GM12864 (cell line): ENCODE results near the gene ACO2.
"Not testable (repeated sequence)": the region's sequence is repeated elsewhere in the genome, so short reads cannot be mapped to it uniquely, and the experiment has no call there.

Source experiments
- DNase-seq: peaks from one replicate; pipeline ENCODE4 v3.0.0-alpha.2; 2011; ENCODE audit warnings: low read depth
- H3K4me3 ChIP-seq: 2 replicates; pipeline ENCODE4 v1.5.1; 2011; ENCODE audit warnings: mild to moderate bottlenecking, low read depth, low read length, control low read depth
- TF ChIP-seq, protein P1 (sequence below): IDR thresholded peaks from 2 replicates; pipeline ENCODE4 v1.5.1; 2011; ENCODE audit warnings: low read depth, mild to moderate bottlenecking, moderate library complexity, low read length, control low read depth, inconsistent platforms; ENCODE audit errors: missing control alignments

The ACO2 gene

GRCh38 chr22:41446057-41446501, 22.8 kb upstream of the ACO2 start:
- TF ChIP-seq, protein P1, sequence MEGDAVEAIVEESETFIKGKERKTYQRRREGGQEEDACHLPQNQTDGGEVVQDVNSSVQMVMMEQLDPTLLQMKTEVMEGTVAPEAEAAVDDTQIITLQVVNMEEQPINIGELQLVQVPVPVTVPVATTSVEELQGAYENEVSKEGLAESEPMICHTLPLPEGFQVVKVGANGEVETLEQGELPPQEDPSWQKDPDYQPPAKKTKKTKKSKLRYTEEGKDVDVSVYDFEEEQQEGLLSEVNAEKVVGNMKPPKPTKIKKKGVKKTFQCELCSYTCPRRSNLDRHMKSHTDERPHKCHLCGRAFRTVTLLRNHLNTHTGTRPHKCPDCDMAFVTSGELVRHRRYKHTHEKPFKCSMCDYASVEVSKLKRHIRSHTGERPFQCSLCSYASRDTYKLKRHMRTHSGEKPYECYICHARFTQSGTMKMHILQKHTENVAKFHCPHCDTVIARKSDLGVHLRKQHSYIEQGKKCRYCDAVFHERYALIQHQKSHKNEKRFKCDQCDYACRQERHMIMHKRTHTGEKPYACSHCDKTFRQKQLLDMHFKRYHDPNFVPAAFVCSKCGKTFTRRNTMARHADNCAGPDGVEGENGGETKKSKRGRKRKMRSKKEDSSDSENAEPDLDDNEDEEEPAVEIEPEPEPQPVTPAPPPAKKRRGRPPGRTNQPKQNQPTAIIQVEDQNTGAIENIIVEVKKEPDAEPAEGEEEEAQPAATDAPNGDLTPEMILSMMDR = no peak
- no peak for DNase-seq
- peak overlapping the region; percentile 59 for H3K4me3 ChIP-seq

DNA sequence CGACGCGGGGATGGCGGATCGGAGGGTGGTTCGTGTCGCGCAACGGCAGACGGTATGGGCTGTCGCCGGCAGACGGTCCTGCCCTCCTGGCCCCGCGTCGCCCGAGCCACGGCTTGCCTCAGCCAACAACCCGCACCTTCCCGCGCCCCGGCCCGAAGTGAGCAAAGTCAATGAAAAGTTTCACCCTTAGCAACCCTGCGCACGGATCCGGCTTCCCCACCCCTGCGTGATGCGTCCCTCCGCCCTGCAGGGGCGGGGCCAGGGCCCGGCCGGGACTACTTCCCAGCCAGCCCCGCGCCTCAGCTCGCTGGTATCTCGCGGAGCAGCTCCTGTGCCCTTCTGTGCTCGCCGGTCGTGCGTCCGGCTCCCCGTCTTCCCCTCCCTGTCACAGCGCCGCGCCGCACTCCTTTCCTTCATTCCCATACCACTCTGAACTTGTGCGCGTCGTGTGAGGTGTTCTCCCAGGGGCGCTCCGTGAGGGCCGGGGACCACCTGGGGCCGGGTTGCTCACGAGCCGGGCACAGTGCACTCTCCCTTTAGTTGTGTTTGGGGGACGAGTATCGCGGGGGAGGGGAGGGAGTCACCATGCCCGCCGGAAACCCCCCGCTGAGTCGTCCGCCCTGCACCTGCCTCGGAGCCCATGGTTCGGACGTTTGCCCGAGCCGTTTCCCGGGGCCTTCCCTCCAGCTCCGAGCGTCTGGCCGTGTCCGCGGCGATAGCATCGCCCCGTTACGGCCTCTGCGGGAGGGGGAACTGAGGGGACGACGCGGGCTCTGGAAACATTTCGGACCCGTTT, 22.1 kb upstream of the ACO2 start, which contains the start of gene TOB2:
TOB2 (minus strand) TSS at position 163 of the 796 bp plus-strand sequence. CDS start 9,456 bp downstream, outside the sequence.
- TF ChIP-seq, protein P1 = no peak
- H3K4me3 ChIP-seq = peak within 1 kb of the TSS; percentile 59
- DNase-seq = peak; percentile 90

DNA sequence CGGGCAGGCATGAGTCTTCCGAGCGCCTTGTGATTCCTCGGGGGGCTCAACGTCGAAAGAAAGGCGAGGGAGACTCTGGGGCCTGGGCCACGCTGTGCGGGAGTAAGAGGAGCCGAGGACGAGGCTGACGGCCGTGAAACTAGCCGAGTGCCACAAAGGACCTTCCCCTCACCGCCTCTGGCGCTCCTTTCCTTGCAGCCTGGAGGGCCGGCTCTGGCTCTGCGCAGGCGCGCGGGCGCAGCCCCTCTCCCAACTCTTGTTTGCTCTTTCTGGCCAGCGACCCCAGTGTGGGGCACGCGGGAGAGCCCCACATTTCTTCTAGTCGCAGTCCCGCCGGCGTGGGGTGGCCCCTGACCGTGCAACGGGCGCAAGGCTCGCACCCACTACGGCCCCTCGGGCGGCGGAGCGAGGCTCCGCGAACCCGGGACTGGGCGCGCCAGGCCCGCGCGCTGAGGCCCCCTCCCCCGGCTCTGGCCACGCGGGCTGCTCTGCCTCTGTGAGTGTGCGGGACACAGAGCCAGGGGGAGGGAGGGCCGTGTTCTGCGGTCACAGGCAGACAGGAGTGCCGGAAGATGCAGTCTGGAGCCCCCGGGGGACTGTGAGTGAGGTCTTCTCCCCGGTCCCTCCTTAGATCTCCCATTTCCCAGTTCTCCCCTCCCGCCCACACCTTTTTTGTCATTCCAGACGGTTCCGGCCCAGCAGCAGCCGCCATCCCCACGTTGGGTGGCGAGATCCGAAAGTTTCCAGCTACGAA, 21.3 kb upstream of the ACO2 start:
- no peak for DNase-seq
- TF ChIP-seq, protein P1 = no peak
- H3K4me3 ChIP-seq = peak overlapping the region; percentile 59

DNA sequence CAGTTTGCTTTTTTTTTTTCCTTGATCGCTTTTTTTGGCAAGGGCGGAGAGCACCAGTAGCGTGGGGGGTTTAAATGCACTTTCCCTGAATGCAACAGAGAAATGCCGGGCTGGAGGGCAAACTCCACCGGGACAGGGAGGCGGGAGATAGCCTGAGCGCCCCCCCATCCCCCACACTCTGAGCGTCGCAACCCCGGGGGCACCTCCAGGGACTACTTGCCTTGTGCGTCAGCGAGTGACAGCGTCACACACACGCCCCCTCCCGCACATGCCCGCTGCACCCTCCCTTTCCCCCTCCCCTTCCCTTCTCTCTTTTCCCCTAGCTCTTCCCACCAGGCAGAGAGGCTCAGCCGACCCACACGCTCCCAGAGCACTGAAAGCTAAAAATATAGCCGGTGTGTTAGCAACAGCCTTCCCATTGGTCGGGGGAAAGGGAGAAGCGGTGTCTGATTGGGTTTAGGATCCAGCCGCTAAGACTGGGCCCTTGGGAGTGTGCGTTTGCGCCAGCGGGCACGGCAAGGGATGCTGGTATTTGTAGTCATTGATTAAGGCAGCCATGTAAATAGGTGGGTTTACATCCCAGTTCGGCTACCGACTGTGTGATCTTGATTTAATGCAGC, 20.6 kb upstream of the ACO2 start:
- peak overlapping the region; percentile 59 for H3K4me3 ChIP-seq
- peak; percentile 98 for DNase-seq
- TF ChIP-seq, protein P1 = no peak

- no peak overlapping the region for H3K4me3 ChIP-seq
- TF ChIP-seq, protein P1 = no peak
- DNase-seq = no peak
Measured at GRCh38 chr22:41458161-41458728, 10.7 kb upstream of the ACO2 start.

DNA sequence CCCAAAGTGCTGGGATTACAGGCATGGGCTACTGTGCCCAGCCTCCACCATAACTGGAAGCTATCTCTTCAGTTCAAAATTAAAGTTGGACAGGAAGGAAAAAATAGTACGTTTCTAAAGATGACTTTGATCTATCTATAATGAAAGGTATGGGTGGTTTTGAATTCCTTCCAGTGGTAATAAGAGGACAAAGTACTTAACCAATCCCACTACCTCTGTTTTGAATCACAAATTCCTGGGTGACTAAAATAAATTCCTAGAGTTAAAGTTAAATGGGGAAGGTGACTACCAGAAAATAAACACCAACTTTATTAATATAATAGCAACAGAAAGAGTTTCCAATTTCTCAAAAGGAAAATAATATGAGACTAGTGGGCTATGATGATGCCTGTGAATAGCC, 9.5 kb upstream of the ACO2 start:
- DNase-seq = no peak

GRCh38 chr22:41460071-41460470, 8.8 kb upstream of the ACO2 start:
- not testable (repeated sequence) for DNase-seq, H3K4me3 ChIP-seq

More for the DNA sequence above, 9.5 kb upstream of the ACO2 start:
- H3K4me3 ChIP-seq = no peak overlapping the region
- TF ChIP-seq, protein P1 = no peak
